ENCODE data around the gene PICK1. TPM values are rescaled to one million over a fixed set of nuclear protein-coding genes. Genes with fewer than 3 reads are reported as not detected.
A peak's percentile ranks its signal among the peaks of the same experiment; 100 is the strongest.

PICK1 gene
- total RNA-seq, 1 donor from 2014 or later: 10.7 TPM

- H3K79me2 ChIP-seq (ENCODE audit: low read depth): no peaks in the 10 kb centered on the region
- H3K9me3 Mint-ChIP-seq: no peaks in the 10 kb centered on the region
- peaks cover 37% of the 10 kb centered on the region for H3F3A ChIP-seq (ENCODE audit: low read depth)
- peaks cover 39% of the 10 kb centered on the region for H3K27me3 ChIP-seq
- H4K20me1 ChIP-seq (ENCODE audit: low read depth): no peaks in the 10 kb centered on the region
- no peaks in the 10 kb centered on the region for H3K36me3 Mint-ChIP-seq
- H2AFZ ChIP-seq (replicated peaks): no peak overlapping the region
- H3K4me1 Mint-ChIP-seq: peaks cover 7% of the 10 kb centered on the region
- no peak overlapping the region for H3K4me3 Mint-ChIP-seq
- peak overlapping the region; percentile 67 for H3K4me2 ChIP-seq
- TF ChIP-seq EZH2phosphoT487 (IDR thresholded peaks at IDR 0.05): no peak
- TF ChIP-seq, protein P1, sequence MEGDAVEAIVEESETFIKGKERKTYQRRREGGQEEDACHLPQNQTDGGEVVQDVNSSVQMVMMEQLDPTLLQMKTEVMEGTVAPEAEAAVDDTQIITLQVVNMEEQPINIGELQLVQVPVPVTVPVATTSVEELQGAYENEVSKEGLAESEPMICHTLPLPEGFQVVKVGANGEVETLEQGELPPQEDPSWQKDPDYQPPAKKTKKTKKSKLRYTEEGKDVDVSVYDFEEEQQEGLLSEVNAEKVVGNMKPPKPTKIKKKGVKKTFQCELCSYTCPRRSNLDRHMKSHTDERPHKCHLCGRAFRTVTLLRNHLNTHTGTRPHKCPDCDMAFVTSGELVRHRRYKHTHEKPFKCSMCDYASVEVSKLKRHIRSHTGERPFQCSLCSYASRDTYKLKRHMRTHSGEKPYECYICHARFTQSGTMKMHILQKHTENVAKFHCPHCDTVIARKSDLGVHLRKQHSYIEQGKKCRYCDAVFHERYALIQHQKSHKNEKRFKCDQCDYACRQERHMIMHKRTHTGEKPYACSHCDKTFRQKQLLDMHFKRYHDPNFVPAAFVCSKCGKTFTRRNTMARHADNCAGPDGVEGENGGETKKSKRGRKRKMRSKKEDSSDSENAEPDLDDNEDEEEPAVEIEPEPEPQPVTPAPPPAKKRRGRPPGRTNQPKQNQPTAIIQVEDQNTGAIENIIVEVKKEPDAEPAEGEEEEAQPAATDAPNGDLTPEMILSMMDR (IDR thresholded peaks at IDR 0.05): no peak
- TF ChIP-seq EZH2 (IDR thresholded peaks at IDR 0.05): no peak
- H3K36me3 ChIP-seq: no peaks in the 10 kb centered on the region
- no peak overlapping the region for H3K9ac ChIP-seq
- no peak overlapping the region for H3K4me3 ChIP-seq
- peaks cover 45% of the 10 kb centered on the region for H3K4me1 ChIP-seq
- DNase-seq (ENCODE audit: low spot score): no peak
- H3K27ac ChIP-seq: no peak overlapping the region
- H3K9me3 ChIP-seq (ENCODE audit: low read depth): no peaks in the 10 kb centered on the region
- H3K27me3 Mint-ChIP-seq (ENCODE audit: insufficient read depth, low read depth): peaks cover 9% of the 10 kb centered on the region
- H3K27ac Mint-ChIP-seq: no peak overlapping the region
These were observed 27.9 kb downstream of the PICK1 start for GRCh38 chr22:38085056-38085455.

GRCh38 chr22:38085501-38085900 is 28.3 kb downstream of the PICK1 start:
- Histone ChIP-seq H3K79me2 (ENCODE audit: low read depth) (no peaks in the 10 kb centered on the region), H2AFZ (replicated peaks) (no peak overlapping the region), H3K9ac (no peak overlapping the region), H3K27me3 (peaks cover 34% of the 10 kb centered on the region), H3K4me1 (peaks cover 45% of the 10 kb centered on the region), H4K20me1 (ENCODE audit: low read depth) (no peaks in the 10 kb centered on the region), H3K9me3 (ENCODE audit: low read depth) (no peaks in the 10 kb centered on the region), H3K27ac (no peak overlapping the region), H3K4me3 (no peak overlapping the region), H3K4me2 (no peak overlapping the region), H3F3A (ENCODE audit: low read depth) (peaks cover 38% of the 10 kb centered on the region), H3K36me3 (no peaks in the 10 kb centered on the region)
- TF ChIP-seq EZH2phosphoT487 (IDR thresholded peaks at IDR 0.05) (no peak), EZH2 (IDR thresholded peaks at IDR 0.05) (no peak)
- TF ChIP-seq, protein P1 (IDR thresholded peaks at IDR 0.05): no peak
- Mint-ChIP-seq H3K9me3 (no peaks in the 10 kb centered on the region), H3K27me3 (ENCODE audit: insufficient read depth, low read depth) (peaks cover 7% of the 10 kb centered on the region), H3K36me3 (no peaks in the 10 kb centered on the region), H3K4me3 (no peak overlapping the region), H3K4me1 (peaks cover 9% of the 10 kb centered on the region), H3K27ac (no peak overlapping the region)
- no peak for DNase-seq (ENCODE audit: low spot score)

- no peaks in the 10 kb centered on the region for H3K9me3 ChIP-seq (ENCODE audit: low read depth)
- H3K27ac Mint-ChIP-seq: no peak overlapping the region
- H3K27me3 Mint-ChIP-seq (ENCODE audit: insufficient read depth, low read depth): peaks cover 7% of the 10 kb centered on the region
- H3K9ac ChIP-seq: no peak overlapping the region
- peaks cover 27% of the 10 kb centered on the region for H3K27me3 ChIP-seq
- no peak overlapping the region for H3K27ac ChIP-seq
- H2AFZ ChIP-seq (replicated peaks): no peak overlapping the region
- H3K36me3 Mint-ChIP-seq: no peaks in the 10 kb centered on the region
- H3F3A ChIP-seq (ENCODE audit: low read depth): peaks cover 37% of the 10 kb centered on the region
- no peak overlapping the region for H3K4me3 ChIP-seq
- H4K20me1 ChIP-seq (ENCODE audit: low read depth): no peaks in the 10 kb centered on the region
- no peaks in the 10 kb centered on the region for H3K36me3 ChIP-seq
- peaks cover 45% of the 10 kb centered on the region for H3K4me1 ChIP-seq
- no peak overlapping the region for H3K4me3 Mint-ChIP-seq
- no peaks in the 10 kb centered on the region for H3K9me3 Mint-ChIP-seq
- TF ChIP-seq EZH2phosphoT487 (IDR thresholded peaks at IDR 0.05) (no peak), EZH2 (IDR thresholded peaks at IDR 0.05) (no peak)
- TF ChIP-seq, protein P1 (IDR thresholded peaks at IDR 0.05): no peak
- H3K4me2 ChIP-seq: no peak overlapping the region
- no peaks in the 10 kb centered on the region for H3K79me2 ChIP-seq (ENCODE audit: low read depth)
- peaks cover 9% of the 10 kb centered on the region for H3K4me1 Mint-ChIP-seq
- no peak for DNase-seq (ENCODE audit: low spot score)
These were observed 29.0 kb downstream of the PICK1 start for GRCh38 chr22:38086001-38086845.

Measured in neural progenitor cell (in vitro differentiated cells).